Measurements from ENCODE around the gene GRK5.

The GRK5 gene

GRCh38 chr10:119495545-119495944, 288.2 kb downstream of the GRK5 start:
- no peak overlapping the region for H3K4ac ChIP-seq (ENCODE audit: low read depth, low read length)
- H3K4me3 ChIP-seq (ENCODE audit: low read depth, low read length), result no peak overlapping the region
- no peak overlapping the region for H2BK120ac ChIP-seq (ENCODE audit: insufficient read depth, low read length, poor library complexity)
- H2AK5ac ChIP-seq (ENCODE audit: low read length), result no peak overlapping the region
- H3K27ac ChIP-seq (ENCODE audit: low read depth, low read length), result no peak overlapping the region
- H4K12ac ChIP-seq (ENCODE audit: low read depth, low read length), result no peak overlapping the region
- no peaks in the 10 kb centered on the region for H3K36me3 ChIP-seq (ENCODE audit: control insufficient read depth in 1 of 2, insufficient read depth in 2 of 2, low read length in 2 of 2)
- DNase-seq, result no peak
- no peaks in the 10 kb centered on the region for H3K9me3 ChIP-seq (ENCODE audit: insufficient read depth, low read depth, low read length)
- H3K14ac ChIP-seq (ENCODE audit: low read length), result no peak overlapping the region
- no CpG with 5 or more reads among the region's 3 CpGs for WGBS (ENCODE audit: extremely low coverage, insufficient coverage, insufficient read length)
- H2AFZ ChIP-seq (ENCODE audit: insufficient read depth, low read length, poor library complexity), result no peak overlapping the region
- H2BK5ac ChIP-seq (ENCODE audit: low read depth, low read length, poor library complexity), result no peak overlapping the region
- no peak overlapping the region for H2BK12ac ChIP-seq (ENCODE audit: low read length)
- H4K8ac ChIP-seq (ENCODE audit: low read depth, low read length), result no peak overlapping the region
- no peak overlapping the region for H3K23ac ChIP-seq (ENCODE audit: low read length)
- no peaks in the 10 kb centered on the region for H3K4me1 ChIP-seq (ENCODE audit: control insufficient read depth in 1 of 2, insufficient read depth in 2 of 2, low read length in 2 of 2)
- H3K4me2 ChIP-seq (ENCODE audit: low read length), result no peak overlapping the region
- no peaks in the 10 kb centered on the region for H3K79me2 ChIP-seq (ENCODE audit: control insufficient read depth, insufficient read depth, low read length, poor library complexity)
- H3K9ac ChIP-seq (ENCODE audit: low read length), result no peak overlapping the region
- no peak overlapping the region for H4K91ac ChIP-seq (ENCODE audit: low read depth, low read length)
- H3K27me3 ChIP-seq (ENCODE audit: insufficient read depth, low read length), result no peaks in the 10 kb centered on the region
- no peak overlapping the region for H3K18ac ChIP-seq (ENCODE audit: low read length)
- no peaks in the 10 kb centered on the region for H3K79me1 ChIP-seq (ENCODE audit: low read length)

- Histone ChIP-seq H2BK12ac (ENCODE audit: low read length) (no peak overlapping the region), H4K91ac (ENCODE audit: low read depth, low read length) (no peak overlapping the region), H3K27me3 (ENCODE audit: insufficient read depth, low read length) (no peaks in the 10 kb centered on the region), H3K4me2 (ENCODE audit: low read length) (no peak overlapping the region), H2AK5ac (ENCODE audit: low read length) (no peak overlapping the region), H3K79me1 (ENCODE audit: low read length) (no peaks in the 10 kb centered on the region), H3K4ac (ENCODE audit: low read depth, low read length) (no peak overlapping the region), H3K36me3 (ENCODE audit: control insufficient read depth in 1 of 2, insufficient read depth in 2 of 2, low read length in 2 of 2) (no peaks in the 10 kb centered on the region), H2AFZ (ENCODE audit: insufficient read depth, low read length, poor library complexity) (no peak overlapping the region), H3K14ac (ENCODE audit: low read length) (no peak overlapping the region), H4K12ac (ENCODE audit: low read depth, low read length) (no peak overlapping the region), H3K18ac (ENCODE audit: low read length) (no peak overlapping the region), H3K27ac (ENCODE audit: low read depth, low read length) (no peak overlapping the region), H4K8ac (ENCODE audit: low read depth, low read length) (no peak overlapping the region), H2BK120ac (ENCODE audit: insufficient read depth, low read length, poor library complexity) (no peak overlapping the region), H3K23ac (ENCODE audit: low read length) (no peak overlapping the region), H2BK5ac (ENCODE audit: low read depth, low read length, poor library complexity) (no peak overlapping the region), H3K9ac (ENCODE audit: low read length) (no peak overlapping the region), H3K4me3 (ENCODE audit: low read depth, low read length) (no peak overlapping the region), H3K79me2 (ENCODE audit: control insufficient read depth, insufficient read depth, low read length, poor library complexity) (no peaks in the 10 kb centered on the region), H3K4me1 (ENCODE audit: control insufficient read depth in 1 of 2, insufficient read depth in 2 of 2, low read length in 2 of 2) (no peaks in the 10 kb centered on the region), H3K9me3 (ENCODE audit: insufficient read depth, low read depth, low read length) (no peaks in the 10 kb centered on the region)
- DNase-seq, result peak; percentile 38 to 49
- no CpG with 5 or more reads among the region's 7 CpGs for WGBS (ENCODE audit: extremely low coverage, insufficient coverage, insufficient read length)
Measured at GRCh38 chr10:119496273-119496672, 288.9 kb downstream of the GRK5 start.

GRCh38 chr10:119497243-119497642, 289.9 kb downstream of the GRK5 start:
- Histone ChIP-seq H3K9me3 (ENCODE audit: insufficient read depth, low read depth, low read length) (no peaks in the 10 kb centered on the region), H2BK5ac (ENCODE audit: low read depth, low read length, poor library complexity) (no peak overlapping the region), H3K23ac (ENCODE audit: low read length) (no peak overlapping the region), H4K12ac (ENCODE audit: low read depth, low read length) (no peak overlapping the region), H4K91ac (ENCODE audit: low read depth, low read length) (no peak overlapping the region), H3K18ac (ENCODE audit: low read length) (no peak overlapping the region), H3K4ac (ENCODE audit: low read depth, low read length) (no peak overlapping the region), H3K27ac (ENCODE audit: low read depth, low read length) (no peak overlapping the region), H2AFZ (ENCODE audit: insufficient read depth, low read length, poor library complexity) (no peak overlapping the region), H3K4me1 (ENCODE audit: control insufficient read depth in 1 of 2, insufficient read depth in 2 of 2, low read length in 2 of 2) (no peaks in the 10 kb centered on the region), H3K36me3 (ENCODE audit: control insufficient read depth in 1 of 2, insufficient read depth in 2 of 2, low read length in 2 of 2) (no peaks in the 10 kb centered on the region), H3K79me1 (ENCODE audit: low read length) (no peaks in the 10 kb centered on the region), H4K8ac (ENCODE audit: low read depth, low read length) (no peak overlapping the region), H3K9ac (ENCODE audit: low read length) (no peak overlapping the region), H3K4me3 (ENCODE audit: low read depth, low read length) (no peak overlapping the region), H2AK5ac (ENCODE audit: low read length) (no peak overlapping the region), H3K27me3 (ENCODE audit: insufficient read depth, low read length) (no peaks in the 10 kb centered on the region), H2BK120ac (ENCODE audit: insufficient read depth, low read length, poor library complexity) (no peak overlapping the region), H3K4me2 (ENCODE audit: low read length) (no peak overlapping the region), H2BK12ac (ENCODE audit: low read length) (no peak overlapping the region), H3K14ac (ENCODE audit: low read length) (no peak overlapping the region), H3K79me2 (ENCODE audit: control insufficient read depth, insufficient read depth, low read length, poor library complexity) (no peaks in the 10 kb centered on the region)
- no peak for DNase-seq
- no CpG with 5 or more reads among the region's 9 CpGs for WGBS (ENCODE audit: extremely low coverage, insufficient coverage, insufficient read length)

GRCh38 chr10:119498889-119499676, 291.7 kb downstream of the GRK5 start:
- Histone ChIP-seq H2AK5ac (ENCODE audit: low read length) (no peak overlapping the region), H3K9ac (ENCODE audit: low read length) (no peak overlapping the region), H3K4me3 (ENCODE audit: low read depth, low read length) (no peak overlapping the region), H3K4me1 (ENCODE audit: control insufficient read depth in 1 of 2, insufficient read depth in 2 of 2, low read length in 2 of 2) (no peaks in the 10 kb centered on the region), H3K18ac (ENCODE audit: low read length) (no peak overlapping the region), H2BK5ac (ENCODE audit: low read depth, low read length, poor library complexity) (no peak overlapping the region), H2BK120ac (ENCODE audit: insufficient read depth, low read length, poor library complexity) (no peak overlapping the region), H3K36me3 (ENCODE audit: control insufficient read depth in 1 of 2, insufficient read depth in 2 of 2, low read length in 2 of 2) (no peaks in the 10 kb centered on the region), H3K4me2 (ENCODE audit: low read length) (no peak overlapping the region), H4K91ac (ENCODE audit: low read depth, low read length) (no peak overlapping the region), H3K79me2 (ENCODE audit: control insufficient read depth, insufficient read depth, low read length, poor library complexity) (no peaks in the 10 kb centered on the region), H3K14ac (ENCODE audit: low read length) (no peak overlapping the region), H2BK12ac (ENCODE audit: low read length) (no peak overlapping the region), H3K23ac (ENCODE audit: low read length) (no peak overlapping the region), H4K12ac (ENCODE audit: low read depth, low read length) (no peak overlapping the region), H3K4ac (ENCODE audit: low read depth, low read length) (no peak overlapping the region), H3K27me3 (ENCODE audit: insufficient read depth, low read length) (no peaks in the 10 kb centered on the region), H3K79me1 (ENCODE audit: low read length) (no peaks in the 10 kb centered on the region), H3K9me3 (ENCODE audit: insufficient read depth, low read depth, low read length) (no peaks in the 10 kb centered on the region), H3K27ac (ENCODE audit: low read depth, low read length) (no peak overlapping the region), H4K8ac (ENCODE audit: low read depth, low read length) (no peak overlapping the region), H2AFZ (ENCODE audit: insufficient read depth, low read length, poor library complexity) (no peak overlapping the region)
- no peak for DNase-seq
- no CpG with 5 or more reads among the region's 11 CpGs for WGBS (ENCODE audit: extremely low coverage, insufficient coverage, insufficient read length)
